HUDEP-2 (cell line): ENCODE data around the gene POP7.
A peak's percentile ranks its signal among the peaks of the same experiment; 100 is the strongest.
"Not testable (repeated sequence)": the region's sequence is repeated elsewhere in the genome, so short reads cannot be mapped to it uniquely, and the experiment has no call there.

ENCODE experiments used
- DNase-seq, 76 experiments: peaks; one replicate each; lab custom pipeline; 2025; ENCODE audit not compliant: unreplicated experiment in 76 of 76; lab: John Stamatoyannopoulos, UW

The POP7 gene

GRCh38 chr7:100689230-100690135, 16.4 kb upstream of the POP7 start:
- no peak for DNase-seq

DNA sequence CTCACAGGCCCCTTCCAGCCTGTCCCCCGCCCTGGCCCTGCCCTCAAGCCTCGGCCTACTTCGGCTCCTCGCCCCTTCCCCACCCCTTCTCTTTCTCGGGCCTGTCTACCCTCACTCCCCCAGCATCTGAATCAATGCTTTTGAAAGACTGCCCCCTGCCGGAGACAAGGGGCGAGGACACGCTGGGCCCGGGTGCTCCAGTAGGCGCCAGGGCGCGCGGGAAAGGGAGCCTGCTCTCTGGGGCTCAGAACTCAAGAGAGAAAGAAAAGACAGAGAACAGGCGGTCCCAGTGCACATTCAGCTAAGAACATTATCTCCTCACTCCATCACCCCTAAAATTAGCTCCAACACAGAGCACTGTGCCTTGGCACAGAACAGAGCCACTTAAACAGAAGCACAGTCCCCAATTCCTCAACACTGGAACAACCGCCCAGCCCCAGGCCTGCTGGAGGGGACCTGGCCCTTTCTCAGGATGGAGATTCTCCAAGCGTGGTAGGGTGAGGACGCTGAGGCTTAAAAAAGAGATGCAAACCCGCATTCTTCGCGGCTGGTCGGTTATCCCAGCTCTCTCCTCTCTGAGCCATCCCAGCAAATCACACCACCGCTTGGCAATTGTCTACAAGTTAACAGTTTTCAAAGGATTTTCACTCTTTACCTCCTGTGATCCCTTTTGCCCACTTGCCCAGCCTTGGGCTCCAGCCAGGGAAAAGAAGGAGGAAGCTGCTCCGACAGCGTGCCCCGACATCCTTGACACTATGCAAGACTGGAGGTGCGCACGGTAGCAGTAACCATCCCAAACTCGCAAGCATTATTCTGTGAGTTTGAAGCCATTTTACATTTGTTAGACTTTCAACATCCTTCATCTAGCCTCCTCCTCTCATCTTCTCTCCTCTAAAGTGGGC, 14.0 kb upstream of the POP7 start:
- peak in 70 of 76 experiments; percentile 16 to 87 (median 68) for DNase-seq

- no peak for DNase-seq
Observed at GRCh38 chr7:100692578-100692961, 13.4 kb upstream of the POP7 start.

- DNase-seq: no peak
Observed at GRCh38 chr7:100693312-100694097, 12.4 kb upstream of the POP7 start.

GRCh38 chr7:100694098-100694745, 11.7 kb upstream of the POP7 start, which contains the start of gene GIGYF1:
Gene GIGYF1, minus strand, starts transcription at chr7:100694250. Its CDS starts 6,012 bp downstream, at chr7:100688238.
- DNase-seq: peak in 57 of 76 experiments; percentile 5 to 75 (median 57)

GRCh38 chr7:100696123-100696521, 9.8 kb upstream of the POP7 start:
- no peak for DNase-seq

DNA sequence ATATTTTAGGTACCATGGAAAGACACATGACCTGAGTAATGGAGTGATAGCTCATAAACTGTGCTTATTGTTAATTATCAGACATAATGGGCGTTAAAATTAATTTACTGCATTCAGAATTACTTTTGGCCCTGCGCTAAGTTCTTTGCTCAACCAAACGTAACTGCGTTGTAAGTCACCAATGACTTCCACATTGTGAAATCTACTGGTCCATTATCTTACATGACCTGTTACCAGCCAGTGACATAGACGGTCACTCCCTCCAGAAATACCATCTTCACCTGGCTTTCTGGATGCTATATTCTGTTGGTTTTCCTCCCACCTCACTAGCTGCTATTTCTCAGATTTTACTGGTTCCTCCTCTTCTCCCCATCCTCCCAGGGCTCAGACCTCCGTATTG, 6.9 kb upstream of the POP7 start:
- DNase-seq: no peak

DNA sequence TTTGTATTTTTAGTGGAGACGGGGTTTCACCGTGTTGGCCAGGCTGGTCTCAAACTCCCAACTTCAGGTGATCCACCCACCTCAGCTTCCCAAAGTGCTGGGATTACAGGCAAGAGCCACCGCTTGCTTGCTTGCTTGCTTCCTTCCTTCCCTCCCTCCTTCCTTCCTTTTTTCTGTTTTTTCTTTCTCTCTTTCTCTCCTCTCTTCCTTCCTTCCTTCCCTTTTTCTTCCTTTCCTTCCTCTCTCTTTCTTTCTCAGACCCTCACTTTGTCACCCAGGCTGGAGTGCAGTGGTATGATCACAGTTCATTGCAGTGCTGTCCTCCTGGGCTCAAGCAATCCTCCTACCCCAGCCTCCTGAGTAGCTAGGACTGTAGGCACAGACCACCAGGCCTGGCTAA, 4.8 kb upstream of the POP7 start:
- DNase-seq: not testable (repeated sequence)

DNA sequence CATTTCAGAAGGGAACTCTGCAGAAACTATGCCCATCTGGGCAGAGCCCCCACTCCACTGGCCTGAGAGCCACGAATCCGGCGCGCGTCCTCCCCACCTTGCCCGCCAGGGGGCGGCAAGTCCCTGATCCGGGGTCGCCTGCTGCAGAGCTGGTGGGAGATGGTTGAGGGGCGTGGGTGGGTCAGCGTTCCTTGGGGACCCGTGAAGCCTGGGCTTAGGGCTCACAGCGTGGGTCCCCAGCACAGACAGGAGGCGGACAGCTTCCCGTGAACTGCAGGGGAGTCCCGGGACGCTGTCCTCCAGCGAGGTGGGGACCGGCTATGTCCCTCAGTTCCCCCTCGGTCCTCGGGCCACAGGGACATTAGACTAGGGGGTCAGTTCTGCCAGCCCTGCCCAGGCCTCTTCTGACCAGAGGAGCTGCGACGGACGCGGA, 585 bp upstream of the POP7 start:
- peak in 68 of 76 experiments; percentile 6 to 97 (median 66) for DNase-seq

DNA sequence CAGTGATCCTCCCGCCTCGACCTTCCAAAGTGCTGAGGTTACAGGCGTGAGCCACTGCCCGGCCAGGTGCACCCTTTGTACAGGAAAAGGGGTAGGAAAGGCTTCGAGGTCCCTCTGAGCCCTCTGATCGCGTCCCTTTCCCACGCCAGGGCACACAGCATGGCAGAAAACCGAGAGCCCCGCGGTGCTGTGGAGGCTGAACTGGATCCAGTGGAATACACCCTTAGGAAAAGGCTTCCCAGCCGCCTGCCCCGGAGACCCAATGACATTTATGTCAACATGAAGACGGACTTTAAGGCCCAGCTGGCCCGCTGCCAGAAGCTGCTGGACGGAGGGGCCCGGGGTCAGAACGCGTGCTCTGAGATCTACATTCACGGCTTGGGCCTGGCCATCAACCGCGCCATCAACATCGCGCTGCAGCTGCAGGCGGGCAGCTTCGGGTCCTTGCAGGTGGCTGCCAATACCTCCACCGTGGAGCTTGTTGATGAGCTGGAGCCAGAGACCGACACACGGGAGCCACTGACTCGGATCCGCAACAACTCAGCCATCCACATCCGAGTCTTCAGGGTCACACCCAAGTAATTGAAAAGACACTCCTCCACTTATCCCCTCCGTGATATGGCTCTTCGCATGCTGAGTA, 871 bp downstream of the POP7 start:
- no peak for DNase-seq

GRCh38 chr7:100708395-100708794, 2.5 kb downstream of the POP7 start:
- DNase-seq: no peak

GRCh38 chr7:100710452-100710851, 4.5 kb downstream of the POP7 start:
- DNase-seq: no peak

GRCh38 chr7:100711369-100711768, 5.4 kb downstream of the POP7 start:
- DNase-seq: no peak

DNA sequence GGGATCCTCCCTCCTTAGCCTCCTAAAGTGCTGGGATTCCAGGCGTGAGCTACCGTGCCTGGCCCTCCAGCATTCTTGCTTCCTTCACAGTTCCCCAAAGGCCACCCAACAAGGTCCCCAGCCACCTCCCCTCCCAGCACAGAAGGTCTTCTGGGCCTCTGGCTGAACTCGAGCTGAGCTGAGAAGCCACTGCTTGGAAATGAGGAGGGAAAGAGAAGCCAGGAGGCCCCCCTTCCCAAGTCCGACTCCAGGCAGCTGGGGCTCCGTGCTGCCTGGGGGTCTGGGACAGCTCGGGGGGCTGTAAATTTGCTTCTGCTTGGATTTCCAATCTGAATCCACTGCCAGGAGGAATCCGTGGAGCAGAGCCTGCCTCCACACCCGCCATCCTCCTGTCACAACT, 8.8 kb downstream of the POP7 start:
- DNase-seq: no peak

DNA sequence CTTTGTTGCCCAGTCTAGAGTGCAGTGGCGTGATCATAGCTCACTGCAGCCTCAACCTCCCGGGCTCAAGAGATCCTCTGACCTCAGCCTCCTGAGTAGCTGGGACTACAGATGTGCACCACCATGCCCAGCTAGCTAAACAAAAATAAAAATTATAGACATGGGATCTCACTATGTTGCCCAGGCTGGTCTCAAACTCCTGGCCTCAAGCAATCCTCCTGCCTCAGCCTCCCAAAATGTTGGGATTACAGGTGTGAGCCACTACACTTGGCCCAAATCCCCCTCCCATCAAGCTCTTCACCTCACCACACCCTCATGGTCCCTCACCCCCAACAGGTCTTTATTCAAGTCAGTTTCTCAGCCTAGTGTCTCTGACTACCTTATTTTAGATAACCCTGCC, 11.2 kb downstream of the POP7 start:
- DNase-seq: not testable (repeated sequence)

- DNase-seq: peak in 7 of 76 experiments; percentile 3 to 33 (median 19)
Observed at GRCh38 chr7:100719523-100720278, 13.8 kb downstream of the POP7 start.

- no peak for DNase-seq
Observed at GRCh38 chr7:100720279-100720670, 14.4 kb downstream of the POP7 start, which contains the start of gene EPO. Gene EPO, plus strand, starts transcription at chr7:100720468. Its CDS starts 513 bp downstream, at chr7:100720981.

DNA sequence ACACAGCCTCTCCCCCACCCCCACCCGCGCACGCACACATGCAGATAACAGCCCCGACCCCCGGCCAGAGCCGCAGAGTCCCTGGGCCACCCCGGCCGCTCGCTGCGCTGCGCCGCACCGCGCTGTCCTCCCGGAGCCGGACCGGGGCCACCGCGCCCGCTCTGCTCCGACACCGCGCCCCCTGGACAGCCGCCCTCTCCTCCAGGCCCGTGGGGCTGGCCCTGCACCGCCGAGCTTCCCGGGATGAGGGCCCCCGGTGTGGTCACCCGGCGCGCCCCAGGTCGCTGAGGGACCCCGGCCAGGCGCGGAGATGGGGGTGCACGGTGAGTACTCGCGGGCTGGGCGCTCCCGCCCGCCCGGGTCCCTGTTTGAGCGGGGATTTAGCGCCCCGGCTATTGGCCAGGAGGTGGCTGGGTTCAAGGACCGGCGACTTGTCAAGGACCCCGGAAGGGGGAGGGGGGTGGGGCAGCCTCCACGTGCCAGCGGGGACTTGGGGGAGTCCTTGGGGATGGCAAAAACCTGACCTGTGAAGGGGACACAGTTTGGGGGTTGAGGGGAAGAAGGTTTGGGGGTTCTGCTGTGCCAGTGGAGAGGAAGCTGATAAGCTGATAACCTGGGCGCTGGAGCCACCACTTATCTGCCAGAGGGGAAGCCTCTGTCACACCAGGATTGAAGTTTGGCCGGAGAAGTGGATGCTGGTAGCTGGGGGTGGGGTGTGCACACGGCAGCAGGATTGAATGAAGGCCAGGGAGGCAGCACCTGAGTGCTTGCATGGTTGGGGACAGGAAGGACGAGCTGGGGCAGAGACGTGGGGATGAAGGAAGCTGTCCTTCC, 15.0 kb downstream of the POP7 start:
- no peak for DNase-seq
